HG03108 (cell line): ENCODE data around the gene COMMD6.

Source experiments
- ATAC-seq: cut with Tn5 transposase; IDR thresholded peaks from one replicate; pipeline ENCODE4 v1.9.1; 2021; ENCODE audit warnings: moderate library complexity; ENCODE audit not compliant: unreplicated experiment

The COMMD6 gene

DNA sequence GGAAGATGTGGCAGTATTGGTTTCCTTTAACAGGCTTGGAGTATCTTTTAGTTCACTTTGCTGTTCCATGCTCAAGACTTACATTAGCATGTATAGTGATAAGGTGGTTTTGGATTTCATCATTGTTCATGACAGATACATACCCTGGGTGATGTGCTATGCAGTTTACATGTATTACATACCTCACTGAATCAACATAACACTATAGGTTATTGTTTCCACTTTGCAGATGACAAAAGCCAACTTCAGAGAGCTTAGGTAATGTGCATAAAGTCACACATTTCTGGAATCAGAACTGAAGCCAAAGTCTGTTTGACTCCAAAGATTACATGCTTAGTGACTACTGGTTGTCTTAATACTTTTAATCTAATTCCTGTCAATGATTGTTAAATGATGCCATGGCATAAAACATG, 7.1 kb downstream of the COMMD6 start:
- ATAC-seq, result no peak

DNA sequence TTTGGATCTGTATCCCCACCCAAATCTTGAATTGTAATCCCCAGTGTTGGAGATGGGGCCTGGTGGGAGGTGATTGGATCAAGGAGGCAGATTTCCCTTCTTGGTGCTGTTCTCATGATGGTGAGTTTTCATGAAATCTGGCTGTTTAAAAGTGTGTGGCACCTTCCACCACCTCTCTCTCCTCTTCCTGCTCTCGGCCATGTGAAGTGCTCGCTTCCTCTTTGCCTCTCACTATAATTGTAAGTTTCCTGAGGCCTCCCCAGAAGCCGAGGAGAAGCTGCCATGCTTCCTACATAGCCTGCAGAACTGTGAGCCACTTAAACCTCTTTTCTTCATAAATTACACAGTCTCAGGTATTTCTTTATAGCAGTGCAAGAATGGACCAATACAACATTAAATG, 15.7 kb downstream of the COMMD6 start:
- ATAC-seq, result no peak

DNA sequence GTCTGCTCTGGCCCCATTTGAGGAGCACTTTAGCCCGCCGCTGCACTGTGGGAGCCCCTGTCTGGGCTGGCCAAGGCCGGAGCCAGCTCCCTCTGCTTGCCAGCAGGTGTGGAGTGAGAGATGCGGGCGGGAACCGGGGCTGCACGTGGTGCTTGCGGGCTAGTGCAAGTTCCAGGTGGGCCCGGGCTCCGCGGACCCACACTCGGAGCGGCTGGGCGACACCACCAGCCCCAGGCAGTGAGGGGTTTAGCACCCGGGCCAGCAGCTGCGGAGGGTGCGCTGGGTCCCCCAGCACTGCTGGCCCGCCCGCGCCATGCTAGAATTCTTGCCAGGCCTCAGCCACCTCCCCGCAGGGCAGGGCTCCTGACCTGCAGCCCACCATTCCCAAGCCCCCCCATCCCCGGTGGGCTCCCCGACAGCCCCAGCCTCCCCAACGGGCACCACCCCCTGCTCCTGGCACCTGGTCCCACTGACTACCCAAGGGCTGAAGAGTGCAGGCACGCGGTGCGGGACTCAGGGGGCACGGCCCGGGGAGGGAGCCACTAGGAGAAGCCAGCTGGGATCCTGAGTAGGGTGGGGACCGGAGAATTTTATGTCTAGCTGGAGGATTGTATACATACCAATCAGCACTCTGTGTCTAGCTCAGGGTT, 19.1 kb downstream of the COMMD6 start:
- no peak for ATAC-seq

DNA sequence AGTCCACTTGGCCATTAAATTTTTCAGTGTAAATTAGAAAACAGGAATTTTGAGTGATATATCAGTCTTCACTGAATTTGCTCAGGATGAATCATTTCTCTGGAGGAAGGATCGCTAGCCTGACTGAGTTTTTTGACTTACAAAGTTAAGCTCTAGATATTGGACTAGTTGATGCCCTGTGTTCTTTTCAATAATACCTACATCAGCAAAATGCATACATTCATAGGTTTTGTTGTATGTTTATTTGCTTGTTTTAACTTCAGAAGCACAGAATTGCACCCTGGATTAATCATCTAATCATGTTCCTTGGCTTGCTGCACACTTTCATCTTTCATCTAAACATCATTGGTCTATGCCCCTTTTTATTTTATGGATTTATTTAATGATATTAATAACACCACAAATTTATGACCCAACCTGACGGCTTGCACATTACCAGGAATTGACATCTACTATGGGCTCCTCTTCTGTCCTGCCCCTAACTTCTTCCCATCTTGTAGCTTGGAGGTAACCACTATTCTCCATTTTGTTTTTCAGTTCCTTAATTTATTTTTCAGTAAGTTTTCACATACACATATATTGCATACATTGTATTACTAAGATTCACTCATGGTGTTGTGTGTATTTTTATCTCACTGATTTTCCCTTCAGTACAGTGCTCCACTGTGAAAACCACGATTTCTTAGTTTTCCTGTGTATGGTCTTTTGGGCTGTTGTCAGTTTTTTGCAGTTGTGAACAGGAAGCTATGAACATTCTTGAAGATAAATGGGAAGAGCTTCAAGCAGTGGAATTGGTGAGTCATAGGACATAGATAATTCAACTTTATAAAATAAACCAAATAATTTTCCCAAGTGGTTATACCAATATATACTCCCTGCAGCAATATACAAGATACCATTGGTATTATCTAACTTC, 23.3 kb downstream of the COMMD6 start:
- no peak for ATAC-seq

DNA sequence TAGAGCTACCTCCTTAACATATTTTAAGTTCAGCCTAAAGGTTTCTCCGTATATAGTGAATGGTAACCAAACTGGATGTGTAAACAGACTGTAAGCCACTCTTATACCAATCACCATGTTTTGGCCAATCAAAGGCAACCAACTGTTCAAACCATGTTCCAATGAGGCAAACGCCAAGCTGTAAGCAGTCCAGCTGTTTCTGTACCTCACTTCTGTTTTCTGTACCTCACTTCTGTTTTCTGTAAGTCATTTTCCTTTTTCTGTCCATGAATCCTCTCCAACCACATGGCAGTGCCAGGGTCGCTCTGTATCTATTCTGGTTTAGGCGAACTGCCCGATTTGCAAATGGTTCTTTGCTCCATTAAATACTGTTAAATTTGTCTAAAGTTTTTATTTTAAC, 24.4 kb downstream of the COMMD6 start:
- ATAC-seq, result no peak

DNA sequence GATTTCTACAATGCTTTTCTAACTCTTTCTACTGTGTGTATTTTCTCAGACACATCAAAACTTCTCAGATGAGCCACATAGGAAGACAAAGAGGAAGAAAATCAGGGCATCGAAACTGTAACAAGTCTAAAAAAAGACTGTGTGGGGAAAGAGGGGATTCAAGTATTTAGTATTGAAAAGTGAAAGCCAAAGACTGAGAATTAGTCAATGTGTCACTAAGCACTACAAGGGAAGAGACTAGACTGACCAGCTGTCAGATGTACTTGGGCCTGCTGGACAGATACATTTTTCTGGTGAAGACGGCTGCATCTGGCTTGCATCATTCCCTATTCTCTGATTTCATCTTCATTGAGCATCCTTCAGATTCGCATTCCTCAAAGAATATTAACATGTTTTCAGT, 25.4 kb downstream of the COMMD6 start:
- ATAC-seq, result peak; percentile 95

DNA sequence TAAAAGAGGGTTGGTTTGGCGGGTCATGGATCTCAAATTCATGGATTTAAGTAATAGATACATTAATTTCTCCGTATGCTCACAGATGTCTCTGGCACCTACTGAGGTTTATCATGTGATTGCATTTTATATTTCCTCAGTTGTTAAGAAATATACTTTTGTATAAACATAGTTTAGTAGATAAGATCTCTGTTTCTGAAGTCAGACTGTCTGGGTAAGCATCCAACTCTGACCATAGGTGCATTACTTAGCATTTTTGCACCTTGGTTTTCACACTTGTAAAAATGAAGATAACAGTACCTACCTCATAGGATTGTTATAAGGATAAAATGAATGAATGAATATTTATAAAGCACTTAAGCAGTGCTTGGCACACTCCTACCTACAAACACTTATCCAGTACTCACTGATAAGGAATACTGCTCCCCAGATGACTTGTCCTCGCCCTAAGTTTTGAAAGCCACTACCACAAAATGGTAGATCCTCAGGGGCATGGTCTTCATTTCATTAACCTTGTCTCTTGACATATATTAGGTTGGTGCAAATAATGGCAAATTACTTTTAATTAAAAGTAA, 26.5 kb downstream of the COMMD6 start:
- ATAC-seq, result no peak

DNA sequence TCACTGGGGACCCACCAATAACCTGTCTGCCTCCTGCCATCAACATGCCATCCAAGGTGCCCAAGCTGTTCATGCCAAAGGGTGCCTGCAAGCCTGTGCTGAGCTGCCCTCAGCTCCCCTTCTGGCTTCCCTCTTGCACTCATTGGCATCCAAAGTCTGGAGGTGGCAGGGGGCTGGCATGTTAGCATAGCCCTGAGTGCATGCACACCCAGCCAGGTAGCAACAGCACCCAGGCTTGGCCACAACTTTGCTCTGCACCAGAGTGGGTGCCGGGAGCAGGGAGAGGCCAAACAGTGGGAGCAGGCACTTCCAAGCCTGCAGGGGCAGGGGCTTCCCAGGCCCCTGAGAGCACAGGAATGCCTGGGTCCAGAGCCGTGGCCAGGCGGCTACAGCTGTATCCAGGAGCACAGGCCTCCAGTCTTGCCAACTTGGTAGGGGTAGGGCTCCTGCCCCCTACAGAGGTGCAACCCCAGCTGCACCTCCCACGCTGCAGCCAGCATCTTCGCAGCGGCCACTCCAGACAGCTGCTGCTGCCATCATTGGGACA, 29.6 kb downstream of the COMMD6 start:
- ATAC-seq, result no peak

DNA sequence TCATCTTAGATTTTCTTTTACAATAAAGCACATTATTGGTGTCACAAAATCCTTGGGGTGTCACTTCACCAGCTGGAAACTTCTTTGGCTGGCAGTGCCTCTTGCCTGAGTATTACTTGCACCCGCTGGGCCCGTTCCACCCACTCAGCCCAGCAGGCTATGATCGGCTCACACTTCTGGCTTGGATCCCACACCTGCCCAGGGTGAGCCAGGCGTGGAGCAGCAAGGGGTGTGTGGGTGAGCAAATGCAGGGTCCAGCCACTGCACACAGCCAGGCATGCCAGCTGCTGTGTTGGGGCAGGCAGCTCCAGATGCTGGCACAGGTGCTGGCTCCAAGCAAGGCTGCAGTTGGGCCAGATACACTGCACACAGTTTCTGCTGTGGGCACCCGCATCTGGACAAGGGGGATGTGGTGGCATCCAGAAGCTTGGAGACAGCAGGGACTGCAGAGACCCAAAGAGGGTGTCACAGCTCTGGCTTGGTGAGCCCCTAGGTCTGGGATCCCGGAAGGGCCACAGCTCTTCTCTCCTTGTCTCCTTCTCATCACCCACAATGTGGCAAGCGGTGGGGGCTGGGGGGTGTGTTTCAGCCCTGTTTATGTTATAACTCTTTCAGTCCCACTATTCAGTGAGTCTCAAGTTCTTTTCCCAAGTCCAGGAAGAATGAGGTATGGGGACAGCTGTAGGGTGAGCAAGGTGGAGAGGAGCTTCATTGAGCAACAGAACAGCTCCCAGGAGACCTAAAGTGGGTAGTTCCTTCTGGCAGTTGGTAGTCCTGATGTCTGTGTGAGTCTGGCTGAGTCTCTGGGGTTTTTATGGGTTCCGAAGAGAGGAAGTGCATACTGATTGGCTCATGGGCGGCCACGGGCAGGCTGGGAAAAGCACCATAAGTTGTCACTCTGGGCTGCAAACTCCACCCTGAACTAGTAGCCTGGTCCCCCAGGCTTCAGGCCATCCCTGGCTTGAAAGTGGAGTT, 30.3 kb downstream of the COMMD6 start:
- no peak for ATAC-seq

DNA sequence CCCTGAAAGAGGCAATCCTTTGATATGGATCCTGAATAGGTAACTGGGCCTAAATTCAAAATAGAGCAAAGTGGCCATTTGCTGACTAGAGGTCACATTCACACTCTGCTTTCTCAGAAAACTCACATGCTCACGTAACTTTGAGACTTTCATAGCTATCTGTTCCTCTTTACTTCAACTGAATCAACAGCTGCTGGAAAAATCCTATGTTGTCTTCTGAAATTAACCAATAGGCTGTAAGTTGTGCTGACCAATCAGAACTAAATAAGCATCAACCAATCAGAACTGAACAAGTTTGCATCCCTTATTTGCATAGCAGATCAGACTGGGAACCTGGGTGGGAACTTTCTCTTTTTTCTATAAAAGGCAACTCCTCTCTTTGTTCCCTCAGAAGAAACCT, 31.6 kb downstream of the COMMD6 start:
- ATAC-seq, result no peak

DNA sequence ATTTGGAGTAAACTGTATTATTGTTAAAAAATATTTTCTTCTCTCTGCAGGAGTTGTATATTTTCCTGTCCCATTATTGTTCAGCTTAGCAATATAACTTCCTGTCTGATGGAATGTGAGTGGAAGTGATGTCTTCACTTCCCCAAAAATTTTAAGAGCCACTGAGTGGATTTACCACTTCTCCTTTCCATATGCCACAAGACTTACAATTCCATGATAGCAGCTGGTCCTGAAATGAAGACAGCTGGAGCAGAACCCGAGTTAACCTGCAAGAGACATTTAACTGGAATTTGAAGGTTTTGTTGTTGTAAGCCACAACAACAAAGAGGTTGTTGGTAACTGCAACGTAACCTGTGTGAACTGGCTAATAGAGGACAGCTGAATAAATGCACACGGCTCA, 32.3 kb downstream of the COMMD6 start:
- no peak for ATAC-seq

DNA sequence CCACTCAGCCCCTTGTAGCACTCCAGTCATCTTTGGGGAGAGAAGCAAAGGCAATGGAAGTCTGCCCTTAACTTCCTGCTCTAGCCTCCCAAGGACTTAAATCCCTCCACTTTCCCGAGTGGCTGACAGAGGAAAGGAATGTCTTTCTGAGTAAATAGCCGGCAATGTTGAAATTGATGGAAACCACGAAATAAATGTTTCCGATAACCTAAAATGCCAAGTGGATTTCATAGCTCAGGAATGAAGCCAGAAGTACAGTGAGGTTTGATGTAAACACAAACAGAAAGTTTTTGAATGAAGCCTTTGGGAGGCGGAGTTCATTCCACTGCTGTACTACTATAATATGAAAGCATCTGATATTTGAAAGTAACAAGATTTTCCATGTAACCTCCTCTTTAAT, 41.7 kb downstream of the COMMD6 start:
- ATAC-seq, result no peak

DNA sequence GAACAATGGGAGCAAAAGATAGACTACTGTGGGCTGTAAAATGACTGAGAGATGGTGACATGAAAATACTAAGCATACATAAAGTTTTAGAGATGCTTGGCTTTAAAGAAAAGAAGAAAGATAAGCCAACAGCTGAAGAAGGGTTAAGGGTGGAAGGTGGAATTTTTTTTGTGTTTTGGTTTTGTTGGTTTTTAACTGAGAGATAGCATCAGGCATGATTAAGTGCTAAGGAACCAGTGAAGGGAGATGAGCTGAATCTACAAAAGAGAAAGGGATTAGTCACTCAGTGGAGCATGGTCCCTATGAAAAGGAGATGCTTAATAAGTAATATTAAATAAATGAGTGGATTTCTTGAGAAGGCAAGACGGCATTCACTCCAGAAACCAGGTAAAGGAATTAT, 43.1 kb downstream of the COMMD6 start:
- ATAC-seq, result no peak

DNA sequence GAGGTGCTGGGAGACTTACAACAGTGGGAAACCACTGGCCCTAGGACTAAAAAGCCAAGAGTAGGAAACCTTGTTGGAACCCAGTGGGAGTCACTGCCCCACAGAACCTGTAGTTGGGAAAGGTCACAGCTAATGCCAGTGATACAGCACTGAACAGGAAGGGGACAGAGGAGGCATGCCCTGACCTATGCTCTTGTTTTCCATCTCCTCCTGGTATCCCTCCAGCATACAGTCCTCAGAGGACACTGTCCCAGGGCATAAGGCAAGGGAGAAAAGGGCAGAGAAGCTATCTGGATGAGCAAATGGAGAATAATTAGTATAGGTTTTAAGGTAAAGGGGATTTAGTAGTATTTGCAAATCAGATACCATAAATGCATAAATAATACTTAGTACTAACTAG, 44.5 kb downstream of the COMMD6 start:
- ATAC-seq, result no peak

DNA sequence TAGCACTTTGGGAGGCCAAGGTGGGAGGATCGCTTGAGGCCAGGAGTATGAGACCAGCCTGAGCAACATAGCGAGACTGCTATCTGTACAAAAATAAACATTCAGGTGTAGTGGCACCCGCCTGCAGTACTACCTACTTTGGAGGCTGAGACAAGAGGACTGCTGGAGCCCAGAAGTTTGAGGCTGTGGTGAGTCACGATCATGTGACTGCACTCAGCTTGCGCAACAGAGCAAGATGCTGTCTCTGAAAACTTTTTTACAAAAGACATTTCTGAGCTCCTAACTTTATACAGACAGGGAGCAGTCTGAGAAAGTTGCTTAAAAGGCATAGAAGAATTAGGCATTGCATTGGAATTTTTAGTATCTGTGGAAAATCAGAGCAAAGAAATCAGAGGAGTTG, 45.3 kb downstream of the COMMD6 start:
- no peak for ATAC-seq

DNA sequence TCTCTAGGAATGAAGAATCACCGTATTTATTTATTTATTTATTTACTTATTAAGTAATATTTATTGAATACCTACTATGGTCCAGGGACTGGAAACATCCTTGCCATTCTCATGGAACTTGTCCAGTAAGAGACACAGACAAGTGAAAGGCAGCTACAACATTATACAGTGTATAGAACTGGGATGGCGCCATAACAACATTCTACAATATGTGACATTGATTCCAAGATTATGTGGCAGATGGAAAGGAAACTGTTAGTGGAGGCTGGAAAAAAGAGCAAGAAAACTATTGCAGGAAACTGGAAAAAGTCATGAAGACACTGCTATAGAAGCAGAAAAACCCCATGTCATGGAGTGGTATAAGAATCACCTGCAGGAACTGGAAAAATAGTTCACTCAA, 46.3 kb downstream of the COMMD6 start:
- ATAC-seq, result no peak

DNA sequence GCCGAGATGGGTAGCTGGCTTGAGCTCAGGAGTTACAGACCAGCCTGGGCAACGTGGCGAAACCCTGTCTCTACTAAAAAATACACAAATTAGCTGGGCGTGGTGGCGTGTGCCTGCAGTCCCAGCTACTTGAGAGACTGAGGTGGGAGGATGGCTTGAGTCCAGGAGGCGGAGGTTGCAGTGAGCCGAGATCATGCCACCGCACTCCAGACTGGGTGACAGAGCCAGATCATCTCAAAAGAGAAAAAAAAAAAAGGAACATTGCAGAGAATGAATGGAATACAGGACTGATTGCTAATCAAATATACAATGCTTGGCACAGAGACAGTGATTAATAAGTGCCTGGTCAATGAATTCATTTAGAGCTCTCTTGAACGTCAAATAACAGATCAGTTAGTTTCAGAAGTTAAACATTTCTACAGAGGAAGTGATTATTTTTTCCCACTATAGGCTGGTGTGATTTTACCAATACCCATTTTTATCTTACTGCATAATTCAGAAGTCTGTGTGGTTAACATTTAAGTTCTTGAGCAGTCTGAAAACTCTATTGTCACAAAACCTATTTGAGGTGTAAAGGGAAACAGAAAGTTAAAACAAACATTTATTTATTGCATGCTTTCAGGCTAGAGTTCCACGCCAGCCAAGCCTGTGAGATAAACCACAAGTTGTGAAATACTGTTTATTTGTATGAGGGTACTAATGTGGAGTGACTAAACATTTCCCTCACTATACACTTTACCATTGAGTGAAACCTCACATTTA, 48.0 kb downstream of the COMMD6 start:
- peak; percentile 84 for ATAC-seq

DNA sequence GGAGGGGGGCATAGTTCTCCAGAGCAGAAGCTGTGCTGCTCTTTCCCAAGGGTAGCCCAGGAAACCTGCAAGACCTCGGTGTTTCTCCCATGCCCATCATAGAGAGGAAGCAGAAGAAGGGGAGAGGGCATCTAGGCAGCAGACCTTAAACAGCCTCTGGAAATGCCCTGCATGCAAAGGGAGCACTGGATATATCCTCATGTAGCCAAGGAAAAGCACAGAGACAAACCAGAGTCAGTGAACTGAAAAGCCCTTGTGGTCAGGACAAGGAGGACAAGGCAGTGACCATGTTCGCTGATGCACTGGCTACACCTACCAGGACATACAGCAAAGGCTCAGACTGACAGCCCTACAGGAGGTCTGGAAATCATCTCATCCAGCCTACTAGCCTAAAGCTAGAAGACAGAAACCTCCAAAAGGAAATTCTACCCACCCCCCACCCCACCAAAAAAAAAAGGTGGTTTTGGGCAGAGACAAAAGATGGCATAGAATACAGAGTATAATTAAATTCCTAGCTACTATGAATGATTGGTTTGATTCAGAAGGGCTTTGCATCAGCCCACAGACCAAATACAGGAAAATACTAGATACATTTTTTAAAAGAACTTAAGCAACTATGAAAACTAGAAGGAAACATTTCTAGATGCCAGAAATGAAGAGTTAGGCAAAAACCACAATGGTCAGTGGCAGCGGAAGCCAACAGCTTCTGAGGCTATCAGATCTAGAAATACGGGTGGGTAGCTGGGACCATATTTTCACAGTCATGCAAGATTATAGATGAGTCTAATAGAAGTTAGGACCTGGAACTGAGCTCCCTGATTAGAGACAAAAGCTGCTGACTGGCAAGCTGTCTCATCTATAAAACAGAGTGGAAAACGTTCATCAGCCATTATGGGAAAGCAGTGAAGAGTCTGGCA, 51.2 kb downstream of the COMMD6 start:
- ATAC-seq, result no peak
